Spinal cord (tissue), 10 donors: ENCODE results near the gene PHLDB3. TPM values are rescaled to one million over a fixed set of nuclear protein-coding genes. Genes with fewer than 3 reads are reported as not detected.

ENCODE experiments used
- DNase-seq, 6 donors: peaks; one replicate each; pipeline versions ENCODE4 v3.0.0 to v3.0.0-alpha.2; 2013 to 2015; ENCODE audit warnings: low spot score in 6 of 6, low read depth in 4 of 6
- H3K27ac ChIP-seq: one replicate; pipeline ENCODE4 v1.5.1; 2013; ENCODE audit warnings: low read depth, low read length, control low read depth
- H3K27me3 ChIP-seq: one replicate; pipeline ENCODE4 v1.6.1; 2013; ENCODE audit warnings: low read length; ENCODE audit not compliant: control insufficient read depth, insufficient read depth
- H3K36me3 ChIP-seq: one replicate; pipeline ENCODE4 v1.6.1; 2013; ENCODE audit warnings: low read length; ENCODE audit not compliant: control insufficient read depth, insufficient read depth
- H3K4me1 ChIP-seq: one replicate; pipeline ENCODE4 v1.6.1; 2013; ENCODE audit warnings: low read length; ENCODE audit not compliant: control insufficient read depth, insufficient read depth
- H3K4me3 ChIP-seq: one replicate; pipeline ENCODE4 v1.5.1; 2013; ENCODE audit warnings: low read depth, low read length, control low read depth
- H3K9me3 ChIP-seq: one replicate; pipeline ENCODE4 v1.6.1; 2013; ENCODE audit warnings: low read length; ENCODE audit not compliant: control insufficient read depth, insufficient read depth
- WGBS: methylation state at CpG from one replicate; pipeline ENCODE4 v1.1.5; 2013; ENCODE audit warnings: missing lambda C conversion rate; ENCODE audit not compliant: insufficient coverage; 5-methylcytosine and 5-hydroxymethylcytosine counted together
- polyA plus RNA-seq, 2 donors: library from polyadenylated mRNA; unstranded; fragments of 120-200 nt; gene quantifications; one replicate each; pipeline ENCODE4 v1.2.1, GENCODE V29; 2013; ENCODE audit not compliant: insufficient read length in 2 of 2
- total RNA-seq, 2 donors: library from RNA; depleted of rRNA in 1 of 2; stranded (reverse); fragments of 120-200 nt in 1 of 2; fragments of >200 nt in 1 of 2; gene quantifications; one replicate each; pipeline versions ENCODE4 v1.2.3 to v1.2.4, GENCODE V29; 2013 to 2014
- donor health status: healthy.

Gene PHLDB3
- total and polyA plus RNA-seq, 4 donors, result 6.0 to 13.1 (median 10.4) TPM

DNA sequence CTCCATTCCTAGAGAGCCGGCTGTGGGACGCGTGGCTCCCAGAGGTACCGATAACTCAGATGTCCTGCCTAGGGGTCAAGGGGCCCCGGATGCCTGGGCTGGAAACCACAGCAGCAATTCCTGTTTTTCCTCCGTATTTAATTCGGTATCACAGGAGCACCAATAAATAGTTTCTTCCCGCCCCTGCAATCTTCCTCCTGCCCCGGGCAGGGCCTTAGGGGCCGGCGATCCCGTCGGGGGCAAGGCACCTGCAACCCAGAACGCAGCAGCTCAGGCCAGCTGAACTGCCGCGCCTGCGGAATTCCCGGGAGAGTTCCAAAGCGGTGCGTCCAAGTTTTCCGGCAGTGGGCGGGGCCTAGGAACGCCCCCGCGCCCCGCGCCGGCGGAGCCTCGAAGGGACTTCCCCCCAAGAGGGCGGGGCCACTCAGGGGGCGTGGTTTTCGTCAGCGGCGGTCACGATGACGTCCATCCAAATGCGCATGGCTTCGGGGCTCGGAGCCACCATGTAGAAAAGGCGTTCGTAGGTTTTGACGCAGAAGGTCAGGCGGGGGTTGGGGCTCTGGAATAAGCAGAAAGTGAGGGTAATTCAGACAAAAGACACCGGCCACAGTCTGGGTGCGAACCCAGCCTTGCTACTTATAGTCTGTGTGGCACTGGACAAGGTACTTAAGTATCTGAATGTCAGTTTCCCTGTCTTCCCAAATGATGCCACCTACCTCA is 29.4 kb downstream of the PHLDB3 start:
- peak; percentile 56 to 96 (median 78) for DNase-seq
- peaks cover 13% of the 10 kb centered on the region for H3K4me1 ChIP-seq
- peak overlapping the region; percentile 41 for H3K4me3 ChIP-seq
- 3% methylated on average over 46 of the region's 46 CpGs for WGBS
- no peaks in the 10 kb centered on the region for H3K9me3 ChIP-seq
- no peaks in the 10 kb centered on the region for H3K27me3 ChIP-seq
- peaks cover 3% of the 10 kb centered on the region for H3K36me3 ChIP-seq
- H3K27ac ChIP-seq, result peak overlapping the region; percentile 83

DNA sequence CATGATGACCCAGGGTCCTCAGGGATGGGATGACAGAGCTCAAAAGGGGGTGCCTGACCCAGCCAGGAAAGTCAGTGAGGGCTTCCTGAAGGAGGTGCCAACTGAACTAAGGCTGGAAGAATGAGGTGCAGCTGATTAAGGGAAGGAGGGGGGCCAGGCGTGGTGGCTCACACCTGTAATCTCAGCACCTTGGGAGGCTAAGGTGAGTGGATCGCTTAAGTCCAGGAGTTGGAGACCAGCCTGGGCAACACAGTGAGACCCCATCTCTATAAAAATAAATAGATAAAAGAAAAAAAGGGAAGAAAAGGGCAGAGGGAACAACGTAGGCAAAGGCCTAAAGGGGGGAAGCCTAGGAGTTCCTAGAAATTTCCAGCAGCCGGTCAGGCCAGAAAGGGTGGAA is 30.1 kb downstream of the PHLDB3 start:
- no peaks in the 10 kb centered on the region for H3K27me3 ChIP-seq
- H3K9me3 ChIP-seq, result no peaks in the 10 kb centered on the region
- H3K4me3 ChIP-seq, result no peak overlapping the region
- peak overlapping the region; percentile 83 for H3K27ac ChIP-seq
- no peak for DNase-seq
- H3K36me3 ChIP-seq, result peaks cover 3% of the 10 kb centered on the region
- H3K4me1 ChIP-seq, result peaks cover 13% of the 10 kb centered on the region
- 100% methylated on average over 1 of the region's 4 CpGs for WGBS

DNA sequence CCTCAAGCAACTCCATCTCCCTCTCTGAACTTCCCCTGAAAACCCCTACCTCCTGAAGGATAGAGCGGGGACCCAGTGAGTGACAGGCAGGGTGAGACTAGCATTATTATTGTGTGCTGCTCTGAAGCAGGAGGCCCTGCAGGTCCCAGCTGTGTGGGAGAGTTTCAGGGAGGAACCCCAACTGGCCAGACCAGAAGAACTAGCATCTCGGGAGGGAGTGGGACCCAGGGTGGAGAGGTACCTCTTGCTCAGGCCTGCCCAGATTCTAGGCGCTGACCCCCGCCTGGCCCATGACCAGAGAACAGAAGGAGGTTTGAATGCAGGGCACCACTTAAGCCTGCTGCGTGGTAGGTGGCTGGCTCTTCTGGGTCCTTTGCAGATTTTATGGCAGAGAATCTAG is 33.5 kb downstream of the PHLDB3 start:
- no peak for DNase-seq
- Histone ChIP-seq H3K4me1 (peaks cover 13% of the 10 kb centered on the region), H3K27ac (no peak overlapping the region), H3K9me3 (no peaks in the 10 kb centered on the region), H3K36me3 (no peaks in the 10 kb centered on the region), H3K4me3 (no peak overlapping the region), H3K27me3 (peaks cover 2% of the 10 kb centered on the region)
- WGBS, result 68% methylated on average over 4 of the region's 5 CpGs

DNA sequence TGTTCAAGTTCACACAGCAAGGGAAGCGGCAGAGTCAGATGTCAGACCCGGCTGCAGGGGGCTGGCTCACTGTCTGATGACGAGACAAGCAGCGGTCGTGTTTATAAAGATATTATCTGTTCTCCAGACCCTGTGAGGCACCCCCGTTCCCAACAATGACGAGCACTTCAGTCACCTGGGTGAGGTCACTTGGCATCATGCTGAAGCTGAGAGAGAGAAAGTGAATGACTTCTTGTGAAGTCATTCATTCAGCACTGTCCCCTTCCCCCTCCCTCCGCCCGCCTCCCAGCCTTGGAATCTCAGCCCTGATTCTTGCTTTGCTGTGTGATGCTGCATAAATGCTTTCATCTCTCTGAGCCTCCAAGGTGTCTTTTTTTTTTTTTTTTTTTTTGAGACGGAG is 34.3 kb downstream of the PHLDB3 start:
- peaks cover 10% of the 10 kb centered on the region for H3K27me3 ChIP-seq
- no peaks in the 10 kb centered on the region for H3K9me3 ChIP-seq
- no peak overlapping the region for H3K27ac ChIP-seq
- H3K4me3 ChIP-seq, result no peak overlapping the region
- H3K4me1 ChIP-seq, result peaks cover 11% of the 10 kb centered on the region
- H3K36me3 ChIP-seq, result no peaks in the 10 kb centered on the region
- DNase-seq, result no peak
- WGBS, result 47% methylated on average over 5 of the region's 10 CpGs

DNA sequence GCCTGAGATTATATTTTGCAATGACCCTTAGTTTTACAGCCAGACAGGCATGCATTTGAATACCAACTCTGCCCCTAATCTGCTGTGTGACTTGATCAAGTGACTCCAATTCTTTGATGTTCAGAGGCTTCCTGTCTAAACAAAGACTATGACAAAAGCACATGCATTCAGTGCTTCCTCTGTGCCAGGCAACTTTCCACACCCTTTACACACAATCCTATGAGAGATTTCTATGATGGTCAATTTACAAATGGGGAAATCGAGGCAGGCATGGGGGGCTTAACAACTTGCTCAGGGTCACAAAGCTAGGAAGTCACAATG is 35.4 kb downstream of the PHLDB3 start:
- Histone ChIP-seq H3K4me3 (no peak overlapping the region), H3K27ac (no peak overlapping the region), H3K27me3 (peaks cover 19% of the 10 kb centered on the region), H3K9me3 (no peaks in the 10 kb centered on the region), H3K36me3 (no peaks in the 10 kb centered on the region), H3K4me1 (peaks cover 16% of the 10 kb centered on the region)
- no CpG with 5 or more reads among the region's 1 CpG for WGBS
- no peak for DNase-seq

DNA sequence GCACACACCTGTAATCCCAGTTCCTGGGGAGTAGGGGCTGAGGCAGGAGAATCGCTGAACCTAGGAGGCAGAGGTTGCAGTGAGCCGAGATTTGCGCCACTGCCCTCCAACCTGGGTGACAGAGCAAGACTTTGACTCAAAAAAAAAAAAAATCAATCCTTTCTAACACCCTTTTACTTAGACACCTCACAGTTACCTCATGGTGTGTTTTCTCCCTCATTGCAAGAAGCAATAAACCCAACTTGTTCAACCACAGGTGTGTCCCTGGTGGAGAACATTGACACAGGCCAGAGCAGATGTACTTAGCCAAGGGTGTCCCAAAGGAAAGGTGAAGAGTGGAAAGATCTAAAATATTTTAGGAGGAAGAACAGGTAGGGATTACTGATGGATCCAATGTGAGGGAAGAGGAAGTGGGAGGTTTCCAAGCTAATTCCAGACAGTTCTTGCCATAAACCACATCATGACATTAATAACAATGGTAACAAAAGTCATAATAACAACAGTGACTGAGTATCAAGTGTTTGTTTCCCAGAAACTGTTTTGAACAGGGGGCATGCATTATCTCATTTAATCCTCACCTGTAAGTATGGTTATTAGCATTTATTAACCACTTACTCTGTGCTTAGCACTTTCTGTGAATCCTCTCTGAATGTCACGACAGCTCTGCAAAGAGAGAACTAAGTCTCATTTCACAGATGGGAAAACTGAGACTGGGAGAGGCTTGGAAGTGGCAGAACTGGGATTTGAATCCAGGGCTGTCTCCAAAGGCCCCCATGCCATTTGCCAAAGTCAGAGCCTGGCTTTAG is 36.0 kb downstream of the PHLDB3 start:
- H3K27ac ChIP-seq, result no peak overlapping the region
- WGBS, result 83% methylated on average over 2 of the region's 4 CpGs
- peaks cover 22% of the 10 kb centered on the region for H3K4me1 ChIP-seq
- no peaks in the 10 kb centered on the region for H3K36me3 ChIP-seq
- no peak for DNase-seq
- no peak overlapping the region for H3K4me3 ChIP-seq
- no peaks in the 10 kb centered on the region for H3K9me3 ChIP-seq
- peaks cover 23% of the 10 kb centered on the region for H3K27me3 ChIP-seq

DNA sequence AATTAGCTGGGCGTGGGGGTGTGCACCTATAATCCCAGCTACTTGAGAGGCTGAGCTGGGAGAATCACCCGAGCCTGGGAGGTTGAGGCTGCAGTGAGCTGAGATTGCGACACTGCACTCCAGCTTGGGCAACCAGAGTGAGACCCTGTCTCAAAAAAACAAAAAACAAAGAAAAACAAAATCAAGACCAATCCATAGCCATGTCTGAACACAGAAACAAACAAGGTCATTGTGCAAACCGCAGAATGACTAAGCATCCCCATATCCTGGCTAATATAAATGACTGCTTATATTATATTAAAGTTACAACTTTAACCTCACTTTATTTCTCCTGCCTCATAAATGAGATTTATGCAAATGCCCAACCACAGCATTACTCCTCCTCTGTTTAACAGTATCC is 36.8 kb downstream of the PHLDB3 start:
- no peak for DNase-seq
- WGBS, result 100% methylated on average over 1 of the region's 4 CpGs
- H3K4me3 ChIP-seq, result no peak overlapping the region
- H3K4me1 ChIP-seq, result peaks cover 30% of the 10 kb centered on the region
- H3K36me3 ChIP-seq, result no peaks in the 10 kb centered on the region
- H3K27ac ChIP-seq, result no peak overlapping the region
- H3K9me3 ChIP-seq, result no peaks in the 10 kb centered on the region
- H3K27me3 ChIP-seq, result peaks cover 27% of the 10 kb centered on the region

DNA sequence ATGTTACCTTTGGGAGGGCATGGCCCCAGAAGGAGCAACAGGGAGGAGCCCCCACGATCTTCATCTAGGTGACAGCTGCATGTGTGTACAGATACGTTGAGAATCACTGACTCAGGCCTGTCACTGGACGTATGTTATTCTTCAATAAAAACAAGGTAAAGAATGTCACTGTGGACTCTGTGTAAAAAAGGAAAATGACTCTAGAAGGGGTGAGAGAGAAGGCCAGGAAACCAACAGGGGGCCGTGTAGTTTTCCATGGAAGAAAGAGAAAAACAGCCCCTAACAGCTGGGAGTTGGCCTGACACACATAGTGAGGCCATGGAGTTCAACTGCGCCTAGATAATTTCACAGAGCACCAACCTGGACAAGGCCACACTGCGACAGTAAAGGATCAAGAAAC is 37.3 kb downstream of the PHLDB3 start:
- Histone ChIP-seq H3K4me3 (no peak overlapping the region), H3K36me3 (no peaks in the 10 kb centered on the region), H3K9me3 (no peaks in the 10 kb centered on the region), H3K4me1 (peaks cover 30% of the 10 kb centered on the region), H3K27me3 (peaks cover 27% of the 10 kb centered on the region), H3K27ac (no peak overlapping the region)
- WGBS, result 80% methylated on average over 5 of the region's 6 CpGs
- DNase-seq, result no peak

DNA sequence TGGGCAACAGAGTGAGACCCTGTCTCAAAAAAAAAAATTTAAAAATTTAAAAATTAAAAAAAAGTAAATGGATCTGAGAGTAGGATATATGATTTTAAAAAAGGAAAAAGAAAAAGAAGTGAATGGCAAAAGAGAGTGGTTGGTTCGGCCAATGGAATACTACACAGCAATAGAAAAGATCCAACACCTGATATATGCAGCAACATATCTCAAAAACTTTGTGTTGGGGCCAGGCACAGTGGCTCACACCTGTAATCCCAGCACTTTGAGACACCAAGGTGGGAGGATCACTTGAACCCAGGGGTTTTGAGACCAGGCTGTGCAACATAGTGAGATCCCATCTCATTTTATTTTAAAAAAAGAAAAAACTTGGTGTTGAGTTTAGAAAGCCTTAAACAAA is 37.8 kb downstream of the PHLDB3 start:
- no CpG with 5 or more reads among the region's 1 CpG for WGBS
- Histone ChIP-seq H3K4me1 (peaks cover 30% of the 10 kb centered on the region), H3K27me3 (peaks cover 27% of the 10 kb centered on the region), H3K9me3 (no peaks in the 10 kb centered on the region), H3K36me3 (no peaks in the 10 kb centered on the region), H3K27ac (no peak overlapping the region), H3K4me3 (no peak overlapping the region)
- no peak for DNase-seq
